Testis (tissue), 3 donors: ENCODE measurements around the gene CP. TPM values are rescaled to one million over a fixed set of nuclear protein-coding genes. Genes with fewer than 3 reads are reported as not detected.

Source experiments
- DNase-seq: peaks from one replicate; pipeline ENCODE4 v3.0.0-alpha.2; 2019
- H3K27ac ChIP-seq, 2 donors: fragments of 200-600 bp; sonication (generic); one replicate each; pipeline ENCODE4 v1.5.1; 2019
- H3K27me3 ChIP-seq: fragments of 200-600 bp; sonication (generic); one replicate; pipeline ENCODE4 v1.5.1; 2019
- H3K36me3 ChIP-seq: fragments of 200-600 bp; sonication (generic); one replicate; pipeline ENCODE4 v1.5.1; 2017; ENCODE audit warnings: low read depth; ENCODE audit errors: missing control alignments
- H3K4me1 ChIP-seq: fragments of 200-600 bp; sonication (generic); one replicate; pipeline ENCODE4 v1.5.1; 2019
- H3K4me3 ChIP-seq, 2 donors: fragments of 200-600 bp; sonication (generic); one replicate each; pipeline ENCODE4 v1.5.1; 2017 to 2019
- H3K9me3 ChIP-seq: fragments of 200-600 bp; sonication (generic); one replicate; pipeline ENCODE4 v1.5.1; 2017
- POLR2A ChIP-seq: fragments of 450-650 bp; IDR thresholded peaks from one replicate; pipeline ENCODE4 v1.6.1; 2017; ENCODE audit warnings: antibody characterized with exemption, mild to moderate bottlenecking, moderate library complexity
- WGBS, 2 donors: methylation state at CpG; one replicate each; pipeline ENCODE4 v1.1.5; 2018; 5-methylcytosine and 5-hydroxymethylcytosine counted together
- intact Hi-C: fragments of 100-400 bp; cut with DNase I; formaldehyde crosslinking; loops from one replicate; pipeline ENCODE4 v1.15.1; 2023; ENCODE audit warnings: low total_unique reads
- polyA plus RNA-seq: library from polyadenylated mRNA; stranded (reverse); fragments of 350-450 nt; fragmentation: Illumina TruSeq; extraction: RNeasy Lipid Tissue Mini Kit (QIAGEN cat#74804); gene quantifications from one replicate; pipeline ENCODE4 v1.2.3, GENCODE V29; 2014; ENCODE audit warnings: low read depth, low replicate concordance; ENCODE audit not compliant: insufficient read depth
- total RNA-seq, 2 donors: library from RNA; depleted of rRNA; stranded (reverse); fragments of >200 nt; gene quantifications; one replicate each; pipeline ENCODE4 v1.2.3, GENCODE V29; 2016
- TF ChIP-seq, protein P1 (sequence below), 3 experiments: fragments of 450-650 bp in 2 of 3; fragments of 200-600 bp in 1 of 3; sonication (generic) in 1 of 3; IDR thresholded peaks; one replicate each; pipeline ENCODE4 v1.5.1; 2016 to 2019; ENCODE audit warnings: antibody characterized with exemption in 3 of 3, mild to moderate bottlenecking in 2 of 3, moderate library complexity in 1 of 3

CP gene
- total and polyA plus RNA-seq, 3 donors from 2014 or later, result 6.1 to 13.8 (median 10.3) TPM

DNA sequence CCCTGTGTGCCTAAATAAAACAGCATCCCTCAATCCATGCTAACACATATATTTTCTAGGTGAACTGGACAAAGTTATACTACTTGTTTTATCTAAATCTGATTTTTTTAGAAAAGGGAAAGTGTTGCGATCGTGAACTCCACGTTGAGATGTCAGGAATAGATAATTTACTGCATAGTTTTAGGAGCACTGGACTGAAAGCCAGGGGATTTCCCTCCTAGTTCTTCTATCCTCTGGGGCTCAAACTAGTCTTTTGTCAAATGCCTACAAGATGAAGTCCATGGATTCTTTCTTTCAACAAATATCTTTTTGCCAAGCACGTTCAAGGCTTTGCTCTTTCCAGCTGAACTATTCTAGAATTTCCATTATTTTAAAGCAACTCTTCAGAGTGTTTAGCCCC, 92.8 kb downstream of the CP start:
- 1 to 2% methylated on average over 4 of the region's 4 CpGs for WGBS, 2 donors
- H3K9me3 ChIP-seq, result no peaks in the 10 kb centered on the region
- DNase-seq, result no peak
- no peaks in the 10 kb centered on the region for H3K27me3 ChIP-seq
- TF ChIP-seq POLR2A, result no peak
- TF ChIP-seq, protein P1, sequence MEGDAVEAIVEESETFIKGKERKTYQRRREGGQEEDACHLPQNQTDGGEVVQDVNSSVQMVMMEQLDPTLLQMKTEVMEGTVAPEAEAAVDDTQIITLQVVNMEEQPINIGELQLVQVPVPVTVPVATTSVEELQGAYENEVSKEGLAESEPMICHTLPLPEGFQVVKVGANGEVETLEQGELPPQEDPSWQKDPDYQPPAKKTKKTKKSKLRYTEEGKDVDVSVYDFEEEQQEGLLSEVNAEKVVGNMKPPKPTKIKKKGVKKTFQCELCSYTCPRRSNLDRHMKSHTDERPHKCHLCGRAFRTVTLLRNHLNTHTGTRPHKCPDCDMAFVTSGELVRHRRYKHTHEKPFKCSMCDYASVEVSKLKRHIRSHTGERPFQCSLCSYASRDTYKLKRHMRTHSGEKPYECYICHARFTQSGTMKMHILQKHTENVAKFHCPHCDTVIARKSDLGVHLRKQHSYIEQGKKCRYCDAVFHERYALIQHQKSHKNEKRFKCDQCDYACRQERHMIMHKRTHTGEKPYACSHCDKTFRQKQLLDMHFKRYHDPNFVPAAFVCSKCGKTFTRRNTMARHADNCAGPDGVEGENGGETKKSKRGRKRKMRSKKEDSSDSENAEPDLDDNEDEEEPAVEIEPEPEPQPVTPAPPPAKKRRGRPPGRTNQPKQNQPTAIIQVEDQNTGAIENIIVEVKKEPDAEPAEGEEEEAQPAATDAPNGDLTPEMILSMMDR (IDR thresholded peaks at IDR 0.05), result no peak
- H3K27ac ChIP-seq, result peak overlapping the region; percentile 39 to 65
- intact Hi-C loops, result no loop called here
- peaks cover 13% of the 10 kb centered on the region for H3K4me1 ChIP-seq
- no peaks in the 10 kb centered on the region for H3K36me3 ChIP-seq
- peak overlapping the region; percentile 75 to 80 for H3K4me3 ChIP-seq

DNA sequence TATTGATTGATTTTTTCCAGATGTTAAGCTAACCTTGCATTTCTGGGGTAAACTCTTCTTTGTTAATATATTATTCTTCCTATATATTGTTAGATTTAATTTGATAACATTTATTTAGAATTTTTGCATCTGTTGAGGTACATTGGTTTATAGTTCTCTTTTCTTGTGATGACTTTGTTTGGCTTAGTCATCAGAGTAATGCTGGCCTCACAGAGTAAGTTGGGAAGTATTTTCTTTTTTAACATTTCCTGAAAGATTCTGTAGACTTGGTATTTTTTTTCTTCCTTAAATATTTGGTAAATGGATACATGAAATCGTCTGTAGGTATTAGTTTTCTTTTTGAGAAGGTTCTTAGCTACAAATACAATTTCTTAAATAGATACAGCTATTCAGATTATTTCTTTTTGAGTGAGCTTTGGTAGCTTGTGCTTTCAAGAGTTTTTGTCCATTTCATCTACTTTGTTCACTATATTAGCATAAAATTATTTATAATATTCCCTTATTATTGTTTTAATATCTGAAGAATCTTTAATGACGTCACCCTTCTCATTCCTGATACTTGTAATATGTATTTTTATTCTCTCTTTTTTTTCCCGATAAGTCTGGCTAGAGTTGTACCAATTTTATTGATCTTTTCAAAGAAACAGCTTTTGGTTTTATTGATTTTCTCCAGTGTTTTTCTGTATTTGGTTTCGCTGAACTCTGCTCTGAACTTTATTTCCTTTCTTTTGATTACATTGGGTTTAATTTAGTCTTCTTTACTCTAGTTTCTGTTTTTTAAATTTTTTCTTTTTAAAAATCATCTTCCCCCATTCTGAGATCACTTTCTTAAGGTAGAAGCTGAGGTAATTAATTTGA, 98.7 kb downstream of the CP start:
- 83 to 89% methylated on average over 4 of the region's 4 CpGs for WGBS, 2 donors
- intact Hi-C loops, result loop anchor here (5.0 kb wide), 1 partner anchor 149 kb away; no protein-coding TSS in a partner anchor
- H3K27ac ChIP-seq, result no peak overlapping the region
- no peak overlapping the region for H3K4me3 ChIP-seq
- H3K36me3 ChIP-seq, result no peaks in the 10 kb centered on the region
- no peaks in the 10 kb centered on the region for H3K9me3 ChIP-seq
- no peaks in the 10 kb centered on the region for H3K27me3 ChIP-seq
- TF ChIP-seq POLR2A, result no peak
- TF ChIP-seq, protein P1 (IDR thresholded peaks at IDR 0.05), result no peak
- no peak for DNase-seq
- no peaks in the 10 kb centered on the region for H3K4me1 ChIP-seq

Other genes with a start within 250 kb of the CP start
- 100 to 1,000 TPM; 128 to 138 TPM for gene GYG1, start 230.3 kb downstream of the CP start, total RNA-seq
- gene GYG1, start 230.3 kb downstream of the CP start, polyA plus RNA-seq, result 303 TPM
- 100 to 1,000 TPM; 170 to 200 TPM for gene HLTF, start 135.3 kb downstream of the CP start, total RNA-seq
- 57.3 TPM for gene HLTF, start 135.3 kb downstream of the CP start, polyA plus RNA-seq
- 10 to 100 TPM; 25.8 to 27.8 TPM for gene HPS3, start 92.2 kb downstream of the CP start, total RNA-seq
- gene HPS3, start 92.2 kb downstream of the CP start, polyA plus RNA-seq, result 14.6 TPM
- gene TM4SF18, start 111.8 kb upstream of the CP start, total RNA-seq, result 1 to 10 TPM; 1.2 to 4.2 TPM
- 3.1 TPM for gene TM4SF18, start 111.8 kb upstream of the CP start, polyA plus RNA-seq
- 10 to 100 TPM; 16.2 to 24.9 TPM for gene TM4SF1, start 155.8 kb upstream of the CP start, total RNA-seq
- 62.7 TPM for gene TM4SF1, start 155.8 kb upstream of the CP start, polyA plus RNA-seq